Sigmoid colon (tissue), 7 donors: ENCODE measurements around the gene STN1. TPM values are rescaled to one million over a fixed set of nuclear protein-coding genes. Genes with fewer than 3 reads are reported as not detected.

Experiments used
- DNase-seq: peaks from one replicate; pipeline ENCODE4 v3.0.0-alpha.2; 2019
- H3K27ac ChIP-seq, 4 donors: fragments of 200-600 bp; sonication (generic); one replicate each; pipeline ENCODE4 v1.5.1; 2016 to 2019; ENCODE audit warnings: mild to moderate bottlenecking in 1 of 4
- H3K27me3 ChIP-seq, 3 donors: fragments of 200-600 bp; sonication (generic); one replicate each; pipeline ENCODE4 v1.5.1; 2019; ENCODE audit warnings: mild to moderate bottlenecking in 1 of 3
- H3K36me3 ChIP-seq, 4 donors: fragments of 200-600 bp; sonication (generic); one replicate each; pipeline ENCODE4 v1.5.1; 2016 to 2019
- H3K4me1 ChIP-seq, 4 donors: fragments of 200-600 bp; sonication (generic); one replicate each; pipeline ENCODE4 v1.5.1; 2017 to 2019
- H3K4me3 ChIP-seq, 4 donors: fragments of 200-600 bp; sonication (generic); one replicate each; pipeline ENCODE4 v1.5.1; 2017 to 2019; ENCODE audit warnings: mild to moderate bottlenecking in 2 of 4, moderate library complexity in 1 of 4
- H3K9me3 ChIP-seq, 4 donors: fragments of 200-600 bp in 3 of 4; sonication (generic) in 3 of 4; one replicate each; pipeline versions ENCODE4 v1.5.1 to v1.6.1; 2013 to 2019
- EP300 ChIP-seq, 4 donors: sonication (generic); formaldehyde crosslinking; IDR thresholded peaks; one replicate each; pipeline ENCODE4 v1.6.1; 2017; ENCODE audit warnings: antibody characterized with exemption in 4 of 4
- POLR2A ChIP-seq, 2 donors: fragments of 450-650 bp; IDR thresholded peaks; one replicate each; pipeline ENCODE4 v1.6.1; 2016; ENCODE audit warnings: antibody characterized with exemption in 2 of 2, mild to moderate bottlenecking in 2 of 2, moderate library complexity in 2 of 2
- POLR2AphosphoS5 ChIP-seq, 4 donors: sonication (generic); formaldehyde crosslinking; IDR thresholded peaks; one replicate each; pipeline ENCODE4 v1.6.1; 2017; ENCODE audit warnings: antibody characterized with exemption in 4 of 4
- WGBS, 2 donors: extraction: QIAGEN DNeasy Blood & Tissue Kit; methylation state at CpG; one replicate each; pipeline ENCODE4 v1.1.7; 2013; 5-methylcytosine and 5-hydroxymethylcytosine counted together
- intact Hi-C: fragments of 100-400 bp; cut with DNase I; formaldehyde crosslinking; loops from one replicate; pipeline ENCODE4 v1.15.1; 2023
- polyA plus RNA-seq, 3 donors: library from polyadenylated mRNA; stranded (reverse); fragments of 200-250 nt; gene quantifications; one replicate each; pipeline ENCODE4 v1.2.3, GENCODE V29; 2013
- total RNA-seq, 4 donors: library from RNA; depleted of rRNA; stranded (reverse); fragments of >200 nt; gene quantifications; one replicate each; pipeline ENCODE4 v1.1.0, GENCODE V29; 2016
- TF ChIP-seq, protein P1 (sequence below), 4 experiments: fragments of 450-650 bp in 3 of 4; fragments of 200-600 bp in 1 of 4; IDR thresholded peaks; one replicate each; pipeline ENCODE4 v1.5.1; 2016 to 2019; ENCODE audit warnings: antibody characterized with exemption in 4 of 4, mild to moderate bottlenecking in 3 of 4, moderate library complexity in 2 of 4
- donor health status: healthy with polysubstance abuse.
- donor health status: Bipolar disorder and iron deficiency.
- donor health status: healthy.

Gene STN1
- total and polyA plus RNA-seq, 7 donors: 16.0 to 27.7 (median 22.4) TPM

GRCh38 chr10:103889121-103889720 is 28.8 kb downstream of the STN1 start:
- peaks cover 0 to 33% (median 0%) of the 10 kb centered on the region in 4 donors for H3K36me3 ChIP-seq
- 41 to 72% methylated on average over 2 of the region's 2 CpGs for WGBS, 2 donors
- H3K4me3 ChIP-seq: no peak overlapping the region
- no peaks in the 10 kb centered on the region for H3K27me3 ChIP-seq
- TF ChIP-seq POLR2A (IDR thresholded peaks at IDR 0.05) (no peak), EP300 (IDR thresholded peaks at IDR 0.05) (no peak)
- H3K9me3 ChIP-seq: no peaks in the 10 kb centered on the region
- intact Hi-C loops: loop anchor here (2.0 to 10.0 kb wide), 4 partner anchors 78 to 446 kb away; partner anchors contain the start of genes ITPRIP, SFR1 and SLK
- DNase-seq: no peak
- peaks cover 0 to 24% (median 17%) of the 10 kb centered on the region in 4 donors for H3K4me1 ChIP-seq
- H3K27ac ChIP-seq: peak overlapping the region; percentile 52 to 79 (median 70)

DNA sequence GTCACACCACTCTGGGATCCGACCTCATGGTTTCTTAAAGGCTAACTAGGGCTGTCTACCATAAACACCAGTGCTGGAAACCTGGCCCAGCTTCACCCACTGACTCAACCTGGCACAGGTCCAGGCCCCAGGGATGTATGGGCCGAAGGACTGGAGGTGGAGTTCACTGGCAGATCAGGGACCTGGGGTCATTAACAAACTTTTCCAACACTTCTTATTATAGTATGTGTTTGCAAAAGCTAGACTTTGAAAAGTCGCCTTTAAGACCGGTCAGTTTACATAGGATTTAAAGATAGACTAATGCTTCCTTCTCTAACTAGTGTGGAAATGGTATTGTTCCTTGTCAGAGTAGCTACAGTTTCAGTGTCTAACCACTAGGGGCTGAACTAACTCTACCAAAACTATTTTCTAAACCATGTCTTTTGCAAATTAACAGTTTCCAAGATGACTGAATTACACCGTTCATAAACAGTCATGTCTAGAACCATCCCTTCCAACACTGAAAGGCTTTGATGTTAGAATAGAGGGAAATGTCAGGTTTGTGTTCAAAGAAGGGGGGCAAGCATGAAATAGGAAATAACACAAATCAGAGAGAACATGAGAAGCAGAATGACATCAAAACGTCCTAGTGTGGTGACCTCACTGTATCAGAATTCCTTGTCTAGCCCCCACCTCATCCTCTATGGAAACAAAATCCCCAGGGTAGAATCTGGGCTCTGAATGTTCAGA is 29.7 kb downstream of the STN1 start:
- intact Hi-C loops: loop anchor here (2.0 to 10.0 kb wide), 4 partner anchors 79 to 447 kb away; partner anchors contain the start of genes ITPRIP, SFR1 and SLK
- Histone ChIP-seq H3K27me3 (no peaks in the 10 kb centered on the region), H3K4me1 (peaks cover 0 to 19% (median 13%) of the 10 kb centered on the region in 4 donors), H3K9me3 (no peaks in the 10 kb centered on the region), H3K27ac (peak overlapping the region; percentile 52 to 79 (median 70)), H3K36me3 (peaks cover 0 to 36% (median 0%) of the 10 kb centered on the region in 4 donors), H3K4me3 (no peak overlapping the region)
- 3 to 19% methylated on average over 6 of the region's 6 CpGs for WGBS, 2 donors
- TF ChIP-seq POLR2AphosphoS5 (IDR thresholded peaks at IDR 0.05) (peak in 3 of 4 donors; percentile 22 to 50 (median 33)), POLR2A (IDR thresholded peaks at IDR 0.05) (no peak)
- TF ChIP-seq, protein P1, sequence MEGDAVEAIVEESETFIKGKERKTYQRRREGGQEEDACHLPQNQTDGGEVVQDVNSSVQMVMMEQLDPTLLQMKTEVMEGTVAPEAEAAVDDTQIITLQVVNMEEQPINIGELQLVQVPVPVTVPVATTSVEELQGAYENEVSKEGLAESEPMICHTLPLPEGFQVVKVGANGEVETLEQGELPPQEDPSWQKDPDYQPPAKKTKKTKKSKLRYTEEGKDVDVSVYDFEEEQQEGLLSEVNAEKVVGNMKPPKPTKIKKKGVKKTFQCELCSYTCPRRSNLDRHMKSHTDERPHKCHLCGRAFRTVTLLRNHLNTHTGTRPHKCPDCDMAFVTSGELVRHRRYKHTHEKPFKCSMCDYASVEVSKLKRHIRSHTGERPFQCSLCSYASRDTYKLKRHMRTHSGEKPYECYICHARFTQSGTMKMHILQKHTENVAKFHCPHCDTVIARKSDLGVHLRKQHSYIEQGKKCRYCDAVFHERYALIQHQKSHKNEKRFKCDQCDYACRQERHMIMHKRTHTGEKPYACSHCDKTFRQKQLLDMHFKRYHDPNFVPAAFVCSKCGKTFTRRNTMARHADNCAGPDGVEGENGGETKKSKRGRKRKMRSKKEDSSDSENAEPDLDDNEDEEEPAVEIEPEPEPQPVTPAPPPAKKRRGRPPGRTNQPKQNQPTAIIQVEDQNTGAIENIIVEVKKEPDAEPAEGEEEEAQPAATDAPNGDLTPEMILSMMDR (IDR thresholded peaks at IDR 0.05): peak; percentile 81 to 95 (median 85)
- DNase-seq: peak; percentile 89

GRCh38 chr10:103885617-103886016 is 32.4 kb downstream of the STN1 start:
- peak overlapping the region in 2 of 4 donors; percentile 21 to 22 for H3K27ac ChIP-seq
- no peak for TF ChIP-seq EP300 (IDR thresholded peaks at IDR 0.05)
- TF ChIP-seq, protein P1 (IDR thresholded peaks at IDR 0.05): no peak
- no peak for TF ChIP-seq POLR2A (IDR thresholded peaks at IDR 0.05)
- peaks cover 13 to 39% (median 16%) of the 10 kb centered on the region in 4 donors for H3K36me3 ChIP-seq

GRCh38 chr10:103884681-103885139 is 33.3 kb downstream of the STN1 start:
- Histone ChIP-seq H3K9me3 (no peaks in the 10 kb centered on the region), H3K4me1 (peaks cover 0 to 19% (median 13%) of the 10 kb centered on the region in 4 donors), H3K27me3 (no peaks in the 10 kb centered on the region), H3K4me3 (no peak overlapping the region), H3K36me3 (peaks cover 17 to 38% (median 18%) of the 10 kb centered on the region in 4 donors), H3K27ac (peak overlapping the region in 2 of 4 donors; percentile 21 to 22)
- no peak for DNase-seq
- TF ChIP-seq POLR2AphosphoS5 (IDR thresholded peaks at IDR 0.05) (peak in 1 of 4 donors; percentile 20), EP300 (IDR thresholded peaks at IDR 0.05) (no peak)
- TF ChIP-seq, protein P1 (IDR thresholded peaks at IDR 0.05): peak; percentile 35 to 72 (median 62)
- intact Hi-C loops: loop anchor here (5.0 to 10.0 kb wide), 2 partner anchors 238 to 450 kb away; partner anchors contain the start of genes ITPRIP and SFR1
- 70 to 81% methylated on average over 3 of the region's 3 CpGs for WGBS, 2 donors

More at GRCh38 chr10:103885617-103886016, 32.4 kb downstream of the STN1 start:
- intact Hi-C loops: loop anchor here (5.0 to 10.0 kb wide), 2 partner anchors 237 to 449 kb away; partner anchors contain the start of genes ITPRIP and SFR1
- no peak overlapping the region for H3K4me3 ChIP-seq
- peaks cover 0 to 19% (median 13%) of the 10 kb centered on the region in 4 donors for H3K4me1 ChIP-seq
- 94 to 96% methylated on average over 6 of the region's 6 CpGs for whole genome bisulfite sequencing, 2 donors
- DNase-seq: peak; percentile 70
- no peaks in the 10 kb centered on the region for H3K9me3 ChIP-seq
- no peaks in the 10 kb centered on the region for H3K27me3 ChIP-seq
